Keratinocyte (primary cell): ENCODE data around the gene RXRA. TPM values are rescaled to one million over a fixed set of nuclear protein-coding genes. Genes with fewer than 3 reads are reported as not detected.

Source experiments
- DNase-seq: peaks from one replicate; pipeline ENCODE4 v3.0.0-alpha.2; 2011; ENCODE audit warnings: low read depth, missing footprints, low spot score
- FAIRE-seq: peaks from 2 replicates; lab custom pipeline; 2011; peaks lifted over from hg19 to GRCh38; lab: Jason Lieb, UNC
- H2AFZ ChIP-seq: 2 replicates; pipeline ENCODE4 v1.6.0; 2012; ENCODE audit warnings: low read length, control low read depth, inconsistent platforms; ENCODE audit not compliant: control insufficient read depth
- H3K27ac ChIP-seq: 2 replicates; pipeline ENCODE4 v1.5.1; 2011; ENCODE audit warnings: low read length; ENCODE audit not compliant: control insufficient read depth, insufficient read depth
- H3K27me3 ChIP-seq: 3 replicates; pipeline ENCODE4 v1.6.0; 2011; ENCODE audit warnings: low read length; ENCODE audit not compliant: control insufficient read depth, insufficient read depth; ENCODE audit errors: extremely low read depth
- H3K36me3 ChIP-seq, 2 experiments: 2 replicates in 1 of 2; 3 replicates in 1 of 2; pipeline ENCODE4 v1.5.1; 2011; ENCODE audit warnings: low read length in 2 of 2, mild to moderate bottlenecking in 1 of 2; ENCODE audit not compliant: control insufficient read depth in 2 of 2, insufficient read depth in 2 of 2; ENCODE audit errors: extremely low read depth in 1 of 2
- H3K4me1 ChIP-seq: 3 replicates; pipeline ENCODE4 v1.5.1; 2011; ENCODE audit warnings: low read length; ENCODE audit not compliant: control insufficient read depth, insufficient read depth; ENCODE audit errors: extremely low read depth
- H3K4me2 ChIP-seq: 3 replicates; pipeline ENCODE4 v1.6.0; 2011; ENCODE audit warnings: low read depth, low read length; ENCODE audit not compliant: control insufficient read depth, insufficient read depth; ENCODE audit errors: extremely low read depth
- H3K4me3 ChIP-seq, 3 experiments: fragments of 200-600 bp in 1 of 3; sonication (generic) in 1 of 3; 2 replicates in 2 of 3; 3 replicates in 1 of 3; pipeline ENCODE4 v1.5.1; 2011 to 2016; ENCODE audit warnings: low read length in 3 of 3, mild to moderate bottlenecking in 3 of 3, control low read depth in 2 of 3, inconsistent platforms in 1 of 3, low read depth in 1 of 3, mixed read lengths in 1 of 3, mixed run types in 1 of 3, moderate library complexity in 1 of 3; ENCODE audit not compliant: control insufficient read depth in 2 of 3, insufficient read depth in 2 of 3; ENCODE audit errors: extremely low read depth in 1 of 3
- H3K79me2 ChIP-seq: 2 replicates; pipeline ENCODE4 v1.6.0; 2012; ENCODE audit warnings: low read length; ENCODE audit not compliant: control insufficient read depth, insufficient read depth
- H3K9ac ChIP-seq: 3 replicates; pipeline ENCODE4 v1.6.0; 2011; ENCODE audit warnings: low read length; ENCODE audit not compliant: control insufficient read depth, insufficient read depth; ENCODE audit errors: extremely low read depth
- H3K9me1 ChIP-seq: 3 replicates; pipeline ENCODE4 v1.6.0; 2011; ENCODE audit warnings: low read length; ENCODE audit not compliant: control insufficient read depth, insufficient read depth; ENCODE audit errors: extremely low read depth
- H3K9me3 ChIP-seq: 2 replicates; pipeline ENCODE4 v1.5.1; 2012; ENCODE audit warnings: low read depth, low read length; ENCODE audit not compliant: control insufficient read depth
- H4K20me1 ChIP-seq: 3 replicates; pipeline ENCODE4 v1.6.0; 2011; ENCODE audit warnings: low read length; ENCODE audit not compliant: control insufficient read depth, insufficient read depth; ENCODE audit errors: extremely low read depth
- EZH2 ChIP-seq: IDR thresholded peaks from one replicate; pipeline ENCODE4 v1.6.1; 2012; ENCODE audit warnings: inconsistent platforms, mild to moderate bottlenecking, low read length, moderate library complexity
- dilution Hi-C: fragments of 300-500 bp; cut with MboI; formaldehyde crosslinking; loops from one replicate; pipeline ENCODE4 v1.7.0; 2020; ENCODE audit warnings: low sequenced_read_pairs; ENCODE audit not compliant: extremely low pct_ligation_motif_present
- polyA plus RNA-seq, 5 experiments: library from polyadenylated mRNA; depleted of rRNA in 3 of 5; stranded (reverse) in 3 of 5; stranded (forward) in 1 of 5; unstranded in 1 of 5; fragments of >200 nt; gene quantifications; 1 replicate in 1 of 5; 2 replicates in 3 of 5; 3 replicates in 1 of 5; pipeline versions ENCODE4 v1.2.1 to v1.2.3, GENCODE V29; 2011 to 2012; ENCODE audit warnings: missing spikeins in 2 of 5, low read depth in 1 of 5, low replicate concordance in 1 of 5
- TF ChIP-seq, protein P1 (sequence below), 3 experiments: IDR thresholded peaks in 1 of 3; conservative IDR thresholded peaks in 1 of 3; optimal IDR thresholded peaks in 1 of 3; 2 replicates in 2 of 3; 3 replicates in 1 of 3; pipeline versions ENCODE3 to v1.5.1; 2011; ENCODE audit warnings: low read length in 3 of 3, mild to moderate bottlenecking in 3 of 3, moderate library complexity in 2 of 3, control low read depth in 1 of 3, inconsistent platforms in 1 of 3; ENCODE audit not compliant: insufficient read depth in 2 of 3; ENCODE audit errors: extremely low read depth in 1 of 3

Gene RXRA
- polyA plus RNA-seq, 1 donor (not counting 4 experiments of a cell fraction or from before 2014, with no cell fraction given): 9.7 TPM

DNA sequence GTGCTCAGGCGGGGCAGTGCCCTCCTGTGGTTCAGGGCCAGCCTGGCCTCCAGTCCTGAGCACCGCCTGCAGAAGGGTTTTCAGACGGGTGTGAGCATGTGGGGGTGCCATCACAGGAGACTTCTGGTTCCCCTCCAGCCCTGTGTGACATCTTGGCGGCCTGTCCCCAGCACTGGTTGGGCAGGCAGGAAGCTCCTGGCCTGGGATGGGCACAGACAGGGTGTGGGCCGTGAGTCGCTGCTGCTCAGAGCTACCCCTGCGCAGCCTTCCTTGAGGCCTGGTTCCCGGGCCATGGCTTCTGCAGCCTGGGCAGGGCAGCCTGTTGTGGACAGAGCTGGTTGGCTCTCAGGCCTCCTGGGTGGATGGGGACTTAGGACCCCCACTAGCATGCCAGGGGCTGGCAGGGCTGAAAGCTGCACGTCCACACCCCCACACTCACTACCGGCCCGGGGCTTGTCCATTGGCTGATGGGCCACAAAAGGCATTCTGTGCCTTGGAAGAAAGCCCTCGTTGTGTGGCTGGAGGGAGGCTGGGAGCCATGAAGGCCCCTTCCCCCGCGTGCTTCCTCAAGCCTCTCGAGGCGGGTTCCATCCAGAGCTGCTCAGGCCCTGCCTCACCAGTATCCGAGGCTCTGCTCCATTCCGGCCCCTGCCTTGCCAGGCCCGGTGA, 58.7 kb downstream of the RXRA start:
- Histone ChIP-seq H3K27me3 (no peaks in the 10 kb centered on the region), H3K4me3 (no peak overlapping the region), H3K4me2 (no peak overlapping the region), H3K36me3 (peaks cover 0 to 2% of the 10 kb centered on the region in 2 experiments), H4K20me1 (no peaks in the 10 kb centered on the region), H3K79me2 (peaks cover 82% of the 10 kb centered on the region), H3K27ac (no peak overlapping the region), H3K9me1 (no peaks in the 10 kb centered on the region), H3K9ac (no peak overlapping the region), H2AFZ (no peak overlapping the region), H3K9me3 (no peaks in the 10 kb centered on the region), H3K4me1 (peaks cover 20% of the 10 kb centered on the region)
- FAIRE-seq: no peak
- TF ChIP-seq EZH2: no peak
- TF ChIP-seq, protein P1, sequence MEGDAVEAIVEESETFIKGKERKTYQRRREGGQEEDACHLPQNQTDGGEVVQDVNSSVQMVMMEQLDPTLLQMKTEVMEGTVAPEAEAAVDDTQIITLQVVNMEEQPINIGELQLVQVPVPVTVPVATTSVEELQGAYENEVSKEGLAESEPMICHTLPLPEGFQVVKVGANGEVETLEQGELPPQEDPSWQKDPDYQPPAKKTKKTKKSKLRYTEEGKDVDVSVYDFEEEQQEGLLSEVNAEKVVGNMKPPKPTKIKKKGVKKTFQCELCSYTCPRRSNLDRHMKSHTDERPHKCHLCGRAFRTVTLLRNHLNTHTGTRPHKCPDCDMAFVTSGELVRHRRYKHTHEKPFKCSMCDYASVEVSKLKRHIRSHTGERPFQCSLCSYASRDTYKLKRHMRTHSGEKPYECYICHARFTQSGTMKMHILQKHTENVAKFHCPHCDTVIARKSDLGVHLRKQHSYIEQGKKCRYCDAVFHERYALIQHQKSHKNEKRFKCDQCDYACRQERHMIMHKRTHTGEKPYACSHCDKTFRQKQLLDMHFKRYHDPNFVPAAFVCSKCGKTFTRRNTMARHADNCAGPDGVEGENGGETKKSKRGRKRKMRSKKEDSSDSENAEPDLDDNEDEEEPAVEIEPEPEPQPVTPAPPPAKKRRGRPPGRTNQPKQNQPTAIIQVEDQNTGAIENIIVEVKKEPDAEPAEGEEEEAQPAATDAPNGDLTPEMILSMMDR (optimal IDR thresholded peaks at IDR 0.05 in 1 of 3, IDR thresholded peaks at IDR 0.05 in 1 of 3, conservative IDR thresholded peaks at IDR 0.05 in 1 of 3; ENCODE audit: extremely low read depth in 1 of 3, insufficient read depth in 2 of 3, low read length in 3 of 3): no peak
- dilution Hi-C loops: no loop called here
- no peak for DNase-seq

DNA sequence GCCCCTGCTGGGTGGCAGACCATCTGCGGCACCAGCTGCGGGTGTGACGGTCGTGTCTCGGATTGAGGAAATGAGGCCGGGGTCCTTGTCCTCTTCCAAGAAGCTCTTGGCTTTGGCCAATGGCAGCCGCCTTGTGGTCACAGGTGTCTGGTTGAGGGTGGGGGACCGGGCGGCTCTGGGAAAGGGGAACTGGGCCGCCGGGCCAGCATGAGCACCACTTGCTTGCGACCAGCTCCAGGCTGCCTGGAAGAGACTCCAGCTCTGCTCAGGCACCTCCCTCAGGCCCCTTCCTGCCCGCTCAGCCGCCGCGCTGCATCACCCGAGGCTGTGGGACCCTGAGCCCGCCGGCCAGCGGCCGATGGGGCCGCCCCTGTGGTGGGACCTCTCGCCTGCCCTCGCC, 59.7 kb downstream of the RXRA start:
- H3K27me3 ChIP-seq: no peaks in the 10 kb centered on the region
- H3K9me1 ChIP-seq: no peaks in the 10 kb centered on the region
- peaks cover 89% of the 10 kb centered on the region for H3K79me2 ChIP-seq
- H3K9ac ChIP-seq: no peak overlapping the region
- FAIRE-seq (no peak), DNase-seq (no peak)
- peaks cover 10% of the 10 kb centered on the region for H3K4me1 ChIP-seq
- no peak overlapping the region for H2AFZ ChIP-seq
- H3K4me3 ChIP-seq: no peak overlapping the region
- TF ChIP-seq, protein P1 (optimal IDR thresholded peaks at IDR 0.05 in 1 of 3, IDR thresholded peaks at IDR 0.05 in 1 of 3, conservative IDR thresholded peaks at IDR 0.05 in 1 of 3; ENCODE audit: extremely low read depth in 1 of 3, insufficient read depth in 2 of 3, low read length in 3 of 3): no peak
- TF ChIP-seq EZH2: no peak
- H3K4me2 ChIP-seq: no peak overlapping the region
- H3K36me3 ChIP-seq: peaks cover 0 to 2% of the 10 kb centered on the region in 2 experiments
- peaks cover 2% of the 10 kb centered on the region for H4K20me1 ChIP-seq
- H3K9me3 ChIP-seq: no peaks in the 10 kb centered on the region
- dilution Hi-C loops: no loop called here
- no peak overlapping the region for H3K27ac ChIP-seq
